Endothelial cell (in vitro differentiated cells): Measurements from ENCODE around the gene SHISA2. TPM values are rescaled to one million over a fixed set of nuclear protein-coding genes. Genes with fewer than 3 reads are reported as not detected.

Source experiments
- DNase-seq: peaks from one replicate; pipeline ENCODE4 v3.0.0; 2021; ENCODE audit warnings: low spot score
- H3K27ac Mint-ChIP-seq: one replicate; pipeline ENCODE4 v1.8.0; 2021; ENCODE audit warnings: mixed read lengths, inconsistent platforms; ENCODE audit not compliant: unreplicated experiment
- H3K27me3 Mint-ChIP-seq: one replicate; pipeline ENCODE4 v1.8.0; 2021; ENCODE audit warnings: mild to moderate bottlenecking, moderate library complexity, mixed read lengths, inconsistent platforms; ENCODE audit not compliant: unreplicated experiment
- H3K36me3 Mint-ChIP-seq: one replicate; pipeline ENCODE4 v1.8.0; 2021; ENCODE audit warnings: mild to moderate bottlenecking, low read depth, mixed read lengths, inconsistent platforms; ENCODE audit not compliant: unreplicated experiment
- H3K4me1 Mint-ChIP-seq: one replicate; pipeline ENCODE4 v1.8.0; 2021; ENCODE audit warnings: mild to moderate bottlenecking, mixed read lengths, inconsistent platforms; ENCODE audit not compliant: unreplicated experiment
- H3K4me3 Mint-ChIP-seq: one replicate; pipeline ENCODE4 v1.8.0; 2021; ENCODE audit warnings: mild to moderate bottlenecking, mixed read lengths, inconsistent platforms; ENCODE audit not compliant: unreplicated experiment
- H3K9me3 Mint-ChIP-seq: one replicate; pipeline ENCODE4 v1.8.0; 2021; ENCODE audit warnings: mixed read lengths, inconsistent platforms; ENCODE audit not compliant: unreplicated experiment
- CTCF ChIP-seq: fragments of 200-600 bp; sonication (generic); IDR thresholded peaks from one replicate; pipeline ENCODE4 v1.5.0; 2021; ENCODE audit warnings: antibody characterized with exemption; ENCODE audit not compliant: unreplicated experiment
- total RNA-seq: library from RNA; stranded (reverse); fragmentation: NEBNext Ultra II Directional; extraction: Animal tissue kit (Norgen Biotek cat#: 25700); gene quantifications from one replicate; pipeline ENCODE4 v1.2.1, GENCODE V29; 2021; ENCODE audit not compliant: unreplicated experiment

Gene SHISA2
- total RNA-seq, 1 donor from 2014 or later = 71.5 TPM

- Mint-ChIP-seq H3K27me3 (peaks cover 4% of the 10 kb centered on the region), H3K36me3 (peaks cover 1% of the 10 kb centered on the region), H3K4me3 (no peak overlapping the region), H3K4me1 (no peaks in the 10 kb centered on the region), H3K27ac (no peak overlapping the region), H3K9me3 (no peaks in the 10 kb centered on the region)
- TF ChIP-seq CTCF = no peak
- DNase-seq = no peak
Measured at GRCh38 chr13:26041444-26041843, 10.4 kb downstream of the SHISA2 start.

DNA sequence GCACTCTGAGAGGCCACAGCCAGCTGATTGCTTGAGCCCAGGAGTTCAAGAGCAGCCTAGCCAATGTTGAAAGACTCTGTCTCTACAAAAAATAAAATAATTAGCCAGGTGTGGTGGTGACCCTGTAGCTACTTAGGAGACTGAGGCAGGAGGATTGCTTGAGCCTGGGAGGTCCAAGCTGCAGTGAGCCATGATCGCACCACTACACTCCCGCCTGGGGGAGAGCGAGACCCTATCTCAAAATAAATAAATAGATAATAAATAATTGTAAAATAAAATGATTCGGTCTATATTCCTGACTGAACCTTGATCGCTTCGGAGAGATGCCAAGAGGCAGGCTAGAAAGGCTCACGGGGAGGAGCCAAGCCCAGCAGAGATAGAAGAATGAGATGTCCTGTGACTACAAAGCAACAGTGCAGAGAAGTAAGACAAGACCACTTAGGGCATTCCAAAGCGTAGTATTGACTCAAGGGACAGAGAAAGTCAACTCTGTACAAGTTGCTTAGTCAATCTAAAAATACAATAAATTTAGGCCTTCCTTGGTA, 12.8 kb downstream of the SHISA2 start:
- peaks cover 4% of the 10 kb centered on the region for H3K27me3 Mint-ChIP-seq
- no peaks in the 10 kb centered on the region for H3K4me1 Mint-ChIP-seq
- no peak overlapping the region for H3K27ac Mint-ChIP-seq
- no peaks in the 10 kb centered on the region for H3K9me3 Mint-ChIP-seq
- no peaks in the 10 kb centered on the region for H3K36me3 Mint-ChIP-seq
- no peak for TF ChIP-seq CTCF
- no peak overlapping the region for H3K4me3 Mint-ChIP-seq
- DNase-seq = no peak

- TF ChIP-seq CTCF = peak; percentile 59
- Mint-ChIP-seq H3K4me3 (peak overlapping the region; percentile 39), H3K36me3 (peaks cover 4% of the 10 kb centered on the region), H3K4me1 (no peaks in the 10 kb centered on the region), H3K9me3 (no peaks in the 10 kb centered on the region), H3K27me3 (peaks cover 4% of the 10 kb centered on the region), H3K27ac (no peak overlapping the region)
- DNase-seq = peak; percentile 47
Measured at GRCh38 chr13:26037302-26037701, 14.5 kb downstream of the SHISA2 start.

DNA sequence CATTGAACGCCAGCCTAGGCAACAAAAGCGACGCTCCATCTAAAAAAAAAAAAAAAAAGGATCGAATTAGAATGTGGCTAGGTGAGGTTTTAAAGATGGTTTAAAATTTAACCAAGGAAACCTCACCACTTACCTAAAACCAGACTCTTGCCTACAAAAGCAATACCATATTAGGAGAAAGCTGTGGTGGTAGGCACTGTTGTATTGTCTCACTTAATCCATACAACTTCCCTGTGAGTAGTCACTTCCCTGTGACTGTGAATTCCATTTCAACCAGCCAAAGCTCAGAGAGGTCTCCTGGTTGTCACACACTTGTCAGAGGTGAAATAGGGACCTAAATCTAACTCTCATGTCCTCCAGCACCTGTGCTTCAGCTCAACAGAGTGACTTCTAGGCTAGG, 15.4 kb downstream of the SHISA2 start:
- H3K36me3 Mint-ChIP-seq = peaks cover 11% of the 10 kb centered on the region
- no peak for DNase-seq
- H3K4me1 Mint-ChIP-seq = no peaks in the 10 kb centered on the region
- H3K4me3 Mint-ChIP-seq = no peak overlapping the region
- peaks cover 5% of the 10 kb centered on the region for H3K9me3 Mint-ChIP-seq
- H3K27me3 Mint-ChIP-seq = peaks cover 6% of the 10 kb centered on the region
- H3K27ac Mint-ChIP-seq = no peak overlapping the region
- no peak for TF ChIP-seq CTCF

DNA sequence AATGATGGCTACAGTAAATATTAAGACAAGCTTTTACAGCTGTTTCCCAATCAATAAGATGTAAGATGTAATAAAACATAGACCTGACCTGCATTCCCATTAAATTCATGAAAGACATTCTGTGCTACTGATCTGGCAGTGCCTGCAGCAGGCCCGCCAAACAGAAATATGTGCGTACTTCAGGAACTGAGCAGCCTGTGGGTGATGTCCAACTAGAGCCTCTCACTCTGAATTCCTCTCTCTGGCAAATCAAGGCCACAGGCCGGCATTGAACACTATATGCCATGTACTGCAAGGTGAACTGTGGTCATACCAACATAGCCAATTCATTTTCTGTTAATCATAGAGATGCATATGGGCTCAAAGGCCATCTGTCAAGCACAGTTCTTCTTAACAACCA, 17.8 kb downstream of the SHISA2 start:
- Mint-ChIP-seq H3K27me3 (peaks cover 9% of the 10 kb centered on the region), H3K36me3 (peaks cover 23% of the 10 kb centered on the region), H3K9me3 (peaks cover 12% of the 10 kb centered on the region), H3K27ac (no peak overlapping the region), H3K4me3 (no peak overlapping the region), H3K4me1 (peaks cover 11% of the 10 kb centered on the region)
- DNase-seq = no peak
- TF ChIP-seq CTCF = no peak
